Stomach (tissue), 4 donors: ENCODE results near the gene KDM3A.

Source experiments
- CTCF ChIP-seq, 7 experiments: fragments of 450-650 bp in 4 of 7; fragments of 200-600 bp in 3 of 7; sonication (generic) in 3 of 7; IDR thresholded peaks; one replicate each; pipeline ENCODE4 v1.5.1; 2016 to 2019; ENCODE audit warnings: antibody characterized with exemption in 7 of 7, control low read depth in 2 of 7, mild to moderate bottlenecking in 1 of 7
- POLR2A ChIP-seq, 4 donors: fragments of 450-650 bp; IDR thresholded peaks; one replicate each; pipeline ENCODE4 v1.6.1; 2016; ENCODE audit warnings: antibody characterized with exemption in 4 of 4, control low read depth in 2 of 4, mild to moderate bottlenecking in 1 of 4, moderate library complexity in 1 of 4
- POLR2AphosphoS5 ChIP-seq, 3 donors: sonication (generic); formaldehyde crosslinking; IDR thresholded peaks; one replicate each; pipeline ENCODE4 v1.6.1; 2016; ENCODE audit warnings: antibody characterized with exemption in 3 of 3

- TF ChIP-seq POLR2A (IDR thresholded peaks at IDR 0.05): no peak
- TF ChIP-seq CTCF (IDR thresholded peaks at IDR 0.05): no peak
- TF ChIP-seq POLR2AphosphoS5 (IDR thresholded peaks at IDR 0.05): no peak
Measured at GRCh38 chr2:86498468-86499260, 57.5 kb downstream of the KDM3A start.
